Suprapubic skin (tissue), 4 donors: ENCODE measurements around the gene CXXC1. TPM values are rescaled to one million over a fixed set of nuclear protein-coding genes. Genes with fewer than 3 reads are reported as not detected.

Source experiments
- DNase-seq, 2 donors: peaks; one replicate each; pipeline ENCODE4 v3.0.0-alpha.2; 2019; ENCODE audit warnings: low spot score in 2 of 2
- H3K27ac ChIP-seq: fragments of 200-600 bp; sonication (generic); one replicate; pipeline ENCODE4 v1.5.1; 2019
- H3K27me3 ChIP-seq: fragments of 200-600 bp; sonication (generic); one replicate; pipeline ENCODE4 v1.5.1; 2019
- H3K36me3 ChIP-seq: fragments of 200-600 bp; sonication (generic); one replicate; pipeline ENCODE4 v1.5.1; 2019
- H3K4me1 ChIP-seq: fragments of 200-600 bp; sonication (generic); one replicate; pipeline ENCODE4 v1.5.1; 2019
- H3K4me3 ChIP-seq: fragments of 200-600 bp; sonication (generic); one replicate; pipeline ENCODE4 v1.5.1; 2019; ENCODE audit warnings: mild to moderate bottlenecking
- H3K9me3 ChIP-seq: fragments of 200-600 bp; sonication (generic); one replicate; pipeline ENCODE4 v1.5.1; 2019
- EP300 ChIP-seq: sonication (generic); formaldehyde crosslinking; IDR thresholded peaks from one replicate; pipeline ENCODE4 v1.6.1; 2017; ENCODE audit warnings: antibody characterized with exemption
- POLR2A ChIP-seq, 2 donors: fragments of 450-650 bp; IDR thresholded peaks; one replicate each; pipeline ENCODE4 v1.6.1; 2017; ENCODE audit warnings: antibody characterized with exemption in 2 of 2, mild to moderate bottlenecking in 2 of 2, moderate library complexity in 2 of 2
- POLR2AphosphoS5 ChIP-seq, 3 donors: sonication (generic); formaldehyde crosslinking; IDR thresholded peaks; one replicate each; pipeline ENCODE4 v1.6.1; 2017; ENCODE audit warnings: antibody characterized with exemption in 3 of 3
- WGBS: methylation state at CpG from one replicate; pipeline ENCODE4 v1.1.5; 2018; 5-methylcytosine and 5-hydroxymethylcytosine counted together
- total RNA-seq, 4 donors: library from RNA; depleted of rRNA; stranded (reverse); fragments of >200 nt; gene quantifications; one replicate each; pipeline ENCODE4 v1.1.0, GENCODE V29; 2016
- TF ChIP-seq, protein P1 (sequence below), 2 donors: fragments of 200-600 bp in 1 of 2; fragments of 450-650 bp in 1 of 2; sonication (generic) in 1 of 2; IDR thresholded peaks; one replicate each; pipeline ENCODE4 v1.5.1; 2016 to 2019; ENCODE audit warnings: antibody characterized with exemption in 2 of 2, mild to moderate bottlenecking in 1 of 2, moderate library complexity in 1 of 2

The CXXC1 gene
- total RNA-seq, 4 donors from 2014 or later: 102 to 193 (median 107) TPM

DNA sequence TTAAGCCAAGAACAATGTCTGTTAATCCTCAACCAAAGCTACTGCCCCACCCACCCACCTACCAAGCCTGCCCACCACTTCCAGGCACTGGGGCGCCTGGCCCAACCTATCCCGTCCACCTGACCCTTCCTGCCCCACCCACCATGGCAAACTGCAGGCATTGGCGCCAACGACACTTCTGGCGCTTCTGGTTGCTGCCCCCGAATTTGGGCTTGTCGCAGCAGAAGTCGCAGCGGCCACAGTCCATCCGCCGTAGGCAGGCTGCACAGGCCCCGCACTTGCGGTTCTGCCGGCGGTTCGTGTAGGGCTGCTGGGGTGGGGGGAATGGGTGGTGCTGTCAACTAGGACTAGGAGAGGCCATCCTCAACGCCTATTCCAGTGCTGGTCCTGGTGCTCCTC is 13.4 kb downstream of the CXXC1 start:
- 93% methylated on average over 17 of the region's 17 CpGs for WGBS
- Histone ChIP-seq H3K27me3 (no peaks in the 10 kb centered on the region), H3K9me3 (no peaks in the 10 kb centered on the region), H3K4me3 (no peak overlapping the region), H3K36me3 (peaks cover 75% of the 10 kb centered on the region), H3K27ac (no peak overlapping the region), H3K4me1 (peaks cover 4% of the 10 kb centered on the region)
- TF ChIP-seq, protein P1, sequence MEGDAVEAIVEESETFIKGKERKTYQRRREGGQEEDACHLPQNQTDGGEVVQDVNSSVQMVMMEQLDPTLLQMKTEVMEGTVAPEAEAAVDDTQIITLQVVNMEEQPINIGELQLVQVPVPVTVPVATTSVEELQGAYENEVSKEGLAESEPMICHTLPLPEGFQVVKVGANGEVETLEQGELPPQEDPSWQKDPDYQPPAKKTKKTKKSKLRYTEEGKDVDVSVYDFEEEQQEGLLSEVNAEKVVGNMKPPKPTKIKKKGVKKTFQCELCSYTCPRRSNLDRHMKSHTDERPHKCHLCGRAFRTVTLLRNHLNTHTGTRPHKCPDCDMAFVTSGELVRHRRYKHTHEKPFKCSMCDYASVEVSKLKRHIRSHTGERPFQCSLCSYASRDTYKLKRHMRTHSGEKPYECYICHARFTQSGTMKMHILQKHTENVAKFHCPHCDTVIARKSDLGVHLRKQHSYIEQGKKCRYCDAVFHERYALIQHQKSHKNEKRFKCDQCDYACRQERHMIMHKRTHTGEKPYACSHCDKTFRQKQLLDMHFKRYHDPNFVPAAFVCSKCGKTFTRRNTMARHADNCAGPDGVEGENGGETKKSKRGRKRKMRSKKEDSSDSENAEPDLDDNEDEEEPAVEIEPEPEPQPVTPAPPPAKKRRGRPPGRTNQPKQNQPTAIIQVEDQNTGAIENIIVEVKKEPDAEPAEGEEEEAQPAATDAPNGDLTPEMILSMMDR (IDR thresholded peaks at IDR 0.05): no peak
- no peak for TF ChIP-seq POLR2AphosphoS5 (IDR thresholded peaks at IDR 0.05)
- no peak for TF ChIP-seq EP300
- TF ChIP-seq POLR2A (IDR thresholded peaks at IDR 0.05): no peak
- DNase-seq: no peak

DNA sequence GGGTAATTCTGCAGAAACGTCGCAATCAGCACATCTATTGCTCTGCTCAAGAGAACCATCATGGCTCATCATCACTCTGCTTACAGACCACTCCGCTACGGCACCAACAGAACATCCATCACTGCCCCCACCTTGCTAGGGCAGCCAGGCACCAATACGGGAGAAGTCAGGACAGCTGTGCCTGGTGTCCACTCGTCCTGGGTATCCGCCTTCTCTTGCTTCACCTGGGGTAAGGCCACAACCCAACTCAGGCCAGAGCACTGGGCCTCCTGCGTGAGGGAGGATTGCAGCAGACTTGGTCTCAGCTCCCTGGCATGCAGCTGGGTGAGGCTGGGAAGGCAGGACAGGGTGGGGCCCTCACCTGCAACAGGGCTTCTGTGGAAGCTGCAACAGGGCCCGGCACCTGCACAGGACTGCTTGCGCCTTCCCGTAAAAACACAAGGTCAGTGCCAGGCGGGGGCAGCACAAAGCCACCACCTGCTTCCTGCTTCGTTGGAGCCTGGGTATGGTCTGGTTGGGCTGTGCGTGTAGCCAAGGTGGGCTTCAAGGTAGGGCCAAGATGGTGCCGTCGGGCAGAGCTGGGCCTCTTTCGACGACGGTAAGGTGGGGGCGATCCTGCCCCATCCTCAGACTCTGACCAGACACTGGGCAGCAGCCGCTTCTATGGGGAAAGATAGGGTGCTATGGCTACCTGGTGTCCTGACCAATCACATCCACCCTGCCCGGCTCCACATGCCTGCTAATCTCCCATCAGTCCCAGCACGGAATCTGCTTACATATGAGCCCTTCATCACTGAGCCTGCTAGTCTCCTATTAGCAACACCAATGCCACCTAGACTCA is 14.1 kb downstream of the CXXC1 start:
- no peak for DNase-seq
- Histone ChIP-seq H3K4me1 (no peaks in the 10 kb centered on the region), H3K9me3 (no peaks in the 10 kb centered on the region), H3K27ac (no peak overlapping the region), H3K4me3 (no peak overlapping the region), H3K36me3 (peaks cover 77% of the 10 kb centered on the region), H3K27me3 (no peaks in the 10 kb centered on the region)
- TF ChIP-seq POLR2AphosphoS5 (IDR thresholded peaks at IDR 0.05): no peak
- TF ChIP-seq, protein P1 (IDR thresholded peaks at IDR 0.05): no peak
- TF ChIP-seq POLR2A (IDR thresholded peaks at IDR 0.05): no peak
- no peak for TF ChIP-seq EP300
- WGBS: 87% methylated on average over 11 of the region's 23 CpGs

DNA sequence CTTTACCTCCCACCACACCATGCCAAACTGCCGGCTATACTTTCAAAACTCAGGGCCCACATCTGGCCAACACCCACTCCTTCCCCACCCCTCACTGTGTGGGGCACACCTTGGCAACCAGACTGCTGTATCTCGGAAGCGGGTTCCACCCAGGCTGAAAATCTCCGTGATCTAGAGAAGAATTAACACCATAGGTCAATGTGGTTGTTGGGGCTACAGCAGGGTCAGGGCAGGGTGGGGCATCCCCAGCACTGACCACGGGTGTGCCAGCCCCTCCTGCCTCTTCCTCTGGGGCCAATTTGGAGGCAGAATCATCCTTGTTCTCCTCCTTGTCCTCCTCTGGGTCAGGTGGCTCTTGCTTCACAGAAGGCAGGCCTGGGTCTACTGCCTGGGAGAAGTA is 14.9 kb downstream of the CXXC1 start:
- TF ChIP-seq EP300 (no peak), POLR2AphosphoS5 (IDR thresholded peaks at IDR 0.05) (no peak), POLR2A (IDR thresholded peaks at IDR 0.05) (no peak)
- DNase-seq: no peak
- H3K4me1 ChIP-seq: peaks cover 4% of the 10 kb centered on the region
- WGBS: 87% methylated on average over 5 of the region's 5 CpGs
- no peaks in the 10 kb centered on the region for H3K27me3 ChIP-seq
- no peaks in the 10 kb centered on the region for H3K9me3 ChIP-seq
- no peak overlapping the region for H3K27ac ChIP-seq
- no peak overlapping the region for H3K4me3 ChIP-seq
- peaks cover 77% of the 10 kb centered on the region for H3K36me3 ChIP-seq

DNA sequence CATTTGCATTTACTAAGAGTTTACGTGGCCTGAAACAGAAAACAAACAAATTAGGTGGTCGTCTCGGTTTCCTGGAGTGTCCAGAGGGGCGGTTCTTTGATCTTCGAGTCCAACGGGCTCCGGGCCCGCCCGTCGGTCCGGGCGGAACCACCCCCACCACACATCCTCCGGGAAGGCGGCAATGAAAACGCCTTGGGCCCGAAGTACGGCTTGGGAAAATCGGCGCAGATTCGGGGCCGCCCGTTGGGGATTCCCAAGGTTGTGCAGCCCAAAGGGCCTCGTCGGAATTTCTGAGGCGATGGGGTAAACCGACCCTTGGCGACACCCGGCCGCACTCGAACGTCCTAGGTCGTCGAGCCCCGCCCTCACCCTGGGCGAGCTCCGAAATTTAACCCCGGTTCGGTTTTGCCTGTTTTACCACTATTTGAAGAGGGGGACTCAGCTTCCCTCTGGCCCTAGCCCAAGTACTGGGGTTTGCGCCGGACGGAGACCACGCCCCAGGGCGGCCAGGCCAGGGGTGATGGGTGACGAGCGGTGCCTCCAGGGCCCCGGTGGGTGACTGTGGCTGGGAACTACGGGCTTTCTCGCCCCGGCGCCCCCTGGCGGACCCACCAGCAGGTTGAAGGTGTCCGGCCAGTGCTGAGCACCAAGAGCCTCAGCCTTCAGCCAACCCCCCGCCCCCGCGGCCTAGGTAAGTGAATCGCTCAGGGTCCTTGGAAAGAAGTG is 19.3 kb downstream of the CXXC1 start:
- WGBS: 15% methylated on average over 55 of the region's 56 CpGs
- DNase-seq: peak in 1 of 2 donors; percentile 87

DNA sequence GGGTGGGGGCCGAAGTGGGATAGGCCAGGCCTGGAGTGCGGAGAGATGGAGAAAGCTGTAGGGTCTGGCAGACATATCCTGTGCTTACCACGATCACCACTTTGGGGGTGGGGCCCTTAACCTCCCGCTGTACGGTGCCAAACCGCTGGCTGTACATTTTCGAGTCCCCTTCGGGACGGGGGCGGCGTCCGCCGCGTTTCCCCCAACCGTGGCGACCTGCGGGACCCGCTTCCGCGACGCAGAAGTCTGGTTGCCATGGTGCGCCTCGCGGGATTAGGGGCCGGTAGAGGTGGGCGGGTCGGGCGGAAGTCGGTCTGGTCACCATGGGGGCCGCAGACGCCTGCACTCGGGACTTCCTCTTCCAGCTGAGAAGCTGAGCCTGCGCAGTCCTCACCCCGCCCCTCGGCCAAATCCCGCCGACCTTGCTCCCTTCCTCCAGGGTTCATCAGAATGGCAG is 21.2 kb downstream of the CXXC1 start, which contains the start of gene CFAP53:
CFAP53 (minus strand) TSS at position 248 of the 457 bp plus-strand sequence; CDS start at position 157, 91 bp downstream.
- H3K4me3 ChIP-seq: peak within 1 kb of the TSS; percentile 72
- no peak within 1 kb of the TSS for H3K27ac ChIP-seq
- 0% methylated on average over 28 of the region's 37 CpGs for WGBS
- TF ChIP-seq POLR2AphosphoS5 (IDR thresholded peaks at IDR 0.05): no peak
- TF ChIP-seq, protein P1 (IDR thresholded peaks at IDR 0.05): no peak
- no peak for TF ChIP-seq EP300
- no peak for TF ChIP-seq POLR2A (IDR thresholded peaks at IDR 0.05)
- no peaks in the 10 kb centered on the region for H3K9me3 ChIP-seq
- H3K27me3 ChIP-seq: no peaks in the 10 kb centered on the region
- H3K4me1 ChIP-seq: peaks cover 19% of the 10 kb centered on the region
- H3K36me3 ChIP-seq: peaks cover 18% of the 10 kb centered on the region
- peak; percentile 93 to 95 for DNase-seq

More for the DNA sequence above, 19.3 kb downstream of the CXXC1 start:
- peak overlapping the region; percentile 46 for H3K27ac ChIP-seq
- peaks cover 19% of the 10 kb centered on the region for H3K4me1 ChIP-seq
- TF ChIP-seq POLR2A (IDR thresholded peaks at IDR 0.05) (no peak), EP300 (no peak), POLR2AphosphoS5 (IDR thresholded peaks at IDR 0.05) (no peak)
- TF ChIP-seq, protein P1 (IDR thresholded peaks at IDR 0.05): peak; percentile 35 to 76
- peak overlapping the region; percentile 54 for H3K4me3 ChIP-seq
- H3K36me3 ChIP-seq: peaks cover 37% of the 10 kb centered on the region
- no peaks in the 10 kb centered on the region for H3K27me3 ChIP-seq
- no peaks in the 10 kb centered on the region for H3K9me3 ChIP-seq
